CD4-positive, alpha-beta T cell treated with Interleukin-6 at 100 ng/mL for 8 hours (primary cell): ENCODE data around the gene KAZALD1.

ENCODE experiments used
- DNase-seq: peaks from one replicate; pipeline ENCODE4 v3.0.0-alpha.2; 2020; ENCODE audit warnings: mixed read lengths, low spot score

Gene KAZALD1

GRCh38 chr10:101047961-101048892, 13.6 kb upstream of the KAZALD1 start:
- DNase-seq = no peak

- DNase-seq = peak; percentile 63
Observed at GRCh38 chr10:101050208-101051069, 11.3 kb upstream of the KAZALD1 start.

- no peak for DNase-seq
Observed at GRCh38 chr10:101052285-101052684, 9.5 kb upstream of the KAZALD1 start.

GRCh38 chr10:101053516-101053915, 8.3 kb upstream of the KAZALD1 start:
- DNase-seq = no peak

GRCh38 chr10:101054351-101054750, 7.4 kb upstream of the KAZALD1 start:
- DNase-seq = no peak

GRCh38 chr10:101054876-101055275, 6.9 kb upstream of the KAZALD1 start:
- no peak for DNase-seq

- DNase-seq = no peak
Observed at GRCh38 chr10:101055411-101055810, 6.4 kb upstream of the KAZALD1 start.

- no peak for DNase-seq
Observed at GRCh38 chr10:101056365-101057151, 5.2 kb upstream of the KAZALD1 start.

GRCh38 chr10:101060036-101060950, 1.5 kb upstream of the KAZALD1 start:
- DNase-seq = peak; percentile 89

GRCh38 chr10:101060951-101061623, 702 bp upstream of the KAZALD1 start:
- peak; percentile 83 for DNase-seq

GRCh38 chr10:101062232-101063049, 652 bp downstream of the KAZALD1 start:
- peak; percentile 36 for DNase-seq

- no peak for DNase-seq
Observed at GRCh38 chr10:101063050-101063525, 1.3 kb downstream of the KAZALD1 start.

GRCh38 chr10:101063548-101064414, 2.0 kb downstream of the KAZALD1 start:
- DNase-seq = no peak

- no peak for DNase-seq
Observed at GRCh38 chr10:101064415-101065030, 2.7 kb downstream of the KAZALD1 start.

- DNase-seq = no peak
Observed at GRCh38 chr10:101065481-101066145, 3.8 kb downstream of the KAZALD1 start.

GRCh38 chr10:101066146-101066895, 4.5 kb downstream of the KAZALD1 start:
- DNase-seq = peak; percentile 46
